HG03460 (cell line): Measurements from ENCODE around the gene ANKRD53.
"Not testable (repeated sequence)": the region's sequence is repeated elsewhere in the genome, so short reads cannot be mapped to it uniquely, and the experiment has no call there.

ENCODE experiments used
- ATAC-seq: cut with Tn5 transposase; IDR thresholded peaks from one replicate; pipeline ENCODE4 v1.9.1; 2021; ENCODE audit not compliant: unreplicated experiment

ANKRD53 gene

DNA sequence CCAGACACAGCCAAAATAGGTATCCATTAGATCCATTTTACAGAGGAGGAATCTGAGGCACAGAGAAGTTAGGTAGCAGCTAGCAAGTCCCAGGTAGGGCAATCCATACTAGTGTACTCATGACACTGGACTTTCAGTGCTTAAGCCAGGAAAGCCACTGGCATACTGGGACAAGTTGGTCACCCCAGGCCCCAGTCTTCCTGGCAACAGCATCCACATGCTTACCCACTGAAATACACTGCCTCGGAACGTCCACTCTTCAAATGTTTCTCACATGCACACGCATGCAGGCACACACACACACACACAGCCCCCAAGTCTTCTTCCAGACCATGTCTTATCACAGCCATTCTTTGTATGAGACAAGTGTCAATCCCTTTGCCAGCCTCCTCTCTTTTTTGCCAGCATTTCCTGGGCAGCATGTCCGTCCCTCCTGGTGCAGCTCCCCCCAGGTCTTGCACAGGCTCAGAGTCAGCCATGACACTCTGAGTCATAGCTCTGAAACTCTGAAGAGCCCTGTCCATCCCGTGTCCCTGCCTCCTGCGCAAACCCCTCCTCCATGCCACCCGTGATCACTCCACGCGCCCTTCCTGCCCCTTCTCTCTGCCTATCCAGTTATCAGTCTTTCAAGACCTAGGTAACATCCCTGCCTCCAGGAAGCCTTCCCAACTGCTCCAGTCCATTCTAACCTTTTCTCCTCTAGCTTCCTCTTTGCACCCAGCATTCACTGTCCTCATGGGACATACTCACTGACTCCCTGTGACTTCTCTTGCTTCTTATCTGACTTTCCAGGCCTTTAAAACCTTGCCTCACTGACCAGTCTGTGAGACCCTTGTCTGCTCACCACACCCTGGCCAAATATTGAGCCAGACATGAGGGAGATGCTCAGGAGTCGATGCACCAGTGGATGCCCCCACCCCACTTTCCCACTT lies 27.1 kb downstream of the ANKRD53 start:
- no peak for ATAC-seq

DNA sequence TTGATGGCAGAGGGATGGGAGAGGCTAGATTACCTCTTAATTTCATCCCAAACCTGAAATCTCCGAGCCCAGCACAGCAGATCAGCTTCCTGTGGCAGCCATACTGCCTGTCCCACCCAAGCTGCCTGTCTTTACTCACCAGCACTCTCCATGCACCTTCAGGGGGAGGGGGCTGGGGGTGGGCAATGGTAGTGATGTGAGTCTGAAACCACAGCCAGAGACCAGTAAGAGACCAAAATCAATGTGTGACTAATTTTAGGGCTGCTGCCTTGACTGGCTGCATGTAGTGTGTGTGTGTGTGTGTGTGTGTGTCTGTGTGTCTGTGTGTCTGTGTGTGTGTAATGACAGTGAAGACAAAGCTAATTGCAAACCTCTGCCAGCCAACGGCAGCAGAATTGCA lies 27.9 kb downstream of the ANKRD53 start:
- ATAC-seq: no peak

DNA sequence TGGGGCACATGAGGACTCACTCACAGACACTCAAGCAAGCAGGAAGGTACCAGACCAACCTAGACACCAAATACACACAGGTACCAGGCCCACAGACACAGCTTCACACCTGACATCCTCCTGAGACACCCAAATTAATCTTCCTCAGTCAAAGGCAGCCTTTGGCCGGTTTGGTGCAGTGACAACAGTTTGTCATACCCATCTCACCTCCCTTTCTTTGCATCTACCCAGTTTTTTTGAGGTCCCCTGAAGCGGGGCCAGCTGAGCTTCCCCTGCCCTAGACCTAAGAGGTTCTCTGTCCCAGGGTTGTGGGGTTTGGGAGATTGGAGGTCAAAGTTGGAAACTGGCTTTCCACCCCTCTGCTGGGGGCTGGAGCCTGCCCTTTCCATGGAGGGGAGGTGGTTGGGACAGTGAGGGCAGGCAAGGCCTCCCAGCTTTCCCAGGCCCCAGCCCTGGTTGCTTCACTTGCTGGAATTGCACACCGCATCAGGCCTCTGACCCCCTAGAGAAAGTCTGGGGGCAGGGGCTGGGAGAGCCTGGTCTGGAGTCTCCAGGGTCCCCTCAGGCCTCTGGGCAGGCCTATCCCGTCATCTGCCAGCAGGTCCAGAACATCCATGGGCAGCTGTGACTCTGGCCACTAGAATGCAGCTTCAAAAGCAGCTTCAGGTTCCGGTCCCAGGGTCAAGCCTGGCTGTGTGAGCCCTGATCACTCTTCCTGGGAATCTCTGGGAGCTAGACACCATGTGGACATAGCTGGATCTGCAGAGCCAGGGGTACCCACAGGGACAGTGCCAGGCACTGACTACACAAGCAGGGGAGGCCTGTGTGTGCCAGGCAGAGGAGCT lies 28.7 kb downstream of the ANKRD53 start:
- no peak for ATAC-seq

DNA sequence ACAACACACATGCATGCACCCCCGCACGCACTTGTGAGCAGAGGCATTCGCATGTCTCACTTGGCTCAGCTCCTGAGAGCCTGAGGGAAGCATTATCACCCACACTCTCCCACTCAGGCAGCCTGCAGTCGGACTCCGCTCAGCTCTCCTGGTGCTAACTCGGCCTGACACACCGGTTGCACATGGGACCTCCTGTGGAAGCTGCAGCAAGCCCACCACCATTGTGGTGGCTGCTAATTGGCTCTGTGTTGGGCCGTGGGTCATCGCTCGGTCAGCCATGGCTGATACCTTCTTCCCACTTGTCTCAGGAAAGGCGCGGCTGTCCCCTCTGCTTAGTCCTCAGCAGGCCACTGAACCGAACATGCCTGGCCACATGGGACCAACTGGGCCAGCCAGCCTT lies 29.9 kb downstream of the ANKRD53 start:
- ATAC-seq: no peak

DNA sequence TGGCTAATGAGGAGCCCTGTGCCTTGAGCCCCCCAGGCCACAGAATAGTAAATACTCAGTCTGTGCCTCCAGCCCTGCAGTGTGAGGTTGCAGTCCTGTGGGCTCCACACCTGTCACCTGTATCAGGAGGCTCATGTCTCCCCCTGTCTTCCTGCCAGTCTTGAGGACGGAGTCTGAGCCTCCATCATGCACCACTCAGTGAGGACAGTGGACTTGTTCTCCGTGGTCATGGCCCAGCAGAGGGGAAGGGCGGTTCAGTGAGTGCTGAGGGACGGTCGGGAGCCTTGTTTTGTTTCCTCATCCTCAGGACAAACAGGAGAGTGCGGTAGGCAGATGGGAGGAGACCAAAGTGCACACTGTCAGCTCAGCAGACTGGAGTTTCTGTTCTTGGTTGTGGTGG lies 33.4 kb downstream of the ANKRD53 start:
- not testable (repeated sequence) for ATAC-seq

DNA sequence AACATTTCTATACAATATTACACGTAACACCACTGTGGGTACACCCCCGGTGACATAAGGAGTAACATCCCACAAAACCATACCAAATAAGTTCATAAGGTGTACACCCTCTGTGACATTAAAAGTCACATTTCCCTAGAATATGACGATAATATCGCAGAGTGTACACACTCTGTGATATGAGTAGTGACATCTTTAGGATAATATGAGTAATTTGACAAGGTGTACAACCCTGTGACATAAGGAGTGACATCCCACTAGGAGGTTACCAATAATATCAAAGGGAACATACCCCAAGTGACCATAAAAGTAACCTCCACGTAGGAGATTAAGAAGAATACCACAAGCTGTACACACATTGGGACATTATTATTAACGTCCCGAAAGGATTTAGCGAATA lies 40.2 kb downstream of the ANKRD53 start:
- ATAC-seq: no peak

DNA sequence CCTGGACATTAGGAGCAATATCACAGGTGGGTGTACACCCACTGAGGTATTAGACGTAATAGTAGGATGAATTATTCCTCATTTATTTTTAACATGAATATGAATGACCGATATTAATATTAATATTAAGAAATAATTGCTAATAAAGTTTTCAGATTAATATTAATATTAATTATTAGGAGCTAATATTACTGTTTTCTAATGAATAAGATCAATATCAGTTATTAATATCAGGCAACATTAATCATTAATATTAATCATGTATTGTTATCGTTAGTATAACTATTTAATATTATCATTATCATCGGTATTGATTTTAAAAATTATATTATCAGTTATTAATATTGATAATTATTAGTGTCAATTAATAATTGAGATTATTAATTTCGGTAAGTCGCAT lies 41.6 kb downstream of the ANKRD53 start:
- ATAC-seq: not testable (repeated sequence)

DNA sequence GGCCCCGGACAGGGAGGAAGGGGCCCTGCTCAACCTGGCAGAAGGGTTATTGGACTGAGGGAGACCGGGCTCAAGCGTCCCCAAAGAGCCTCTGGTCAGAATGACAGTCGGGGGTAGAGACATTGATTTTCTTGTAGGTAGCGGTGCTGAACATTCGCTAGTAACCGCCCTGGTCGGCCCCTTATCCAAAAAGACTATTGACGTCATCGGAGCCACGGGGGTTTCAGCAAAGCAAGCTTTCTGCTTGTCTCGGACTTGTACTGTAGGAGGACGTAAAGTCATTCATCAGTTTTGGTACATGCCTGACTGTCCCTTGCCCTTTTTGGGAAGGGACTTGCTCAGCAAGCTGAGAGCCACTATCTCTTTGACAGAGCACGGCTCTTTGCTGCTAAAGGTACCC lies 43.0 kb downstream of the ANKRD53 start:
- not testable (repeated sequence) for ATAC-seq

DNA sequence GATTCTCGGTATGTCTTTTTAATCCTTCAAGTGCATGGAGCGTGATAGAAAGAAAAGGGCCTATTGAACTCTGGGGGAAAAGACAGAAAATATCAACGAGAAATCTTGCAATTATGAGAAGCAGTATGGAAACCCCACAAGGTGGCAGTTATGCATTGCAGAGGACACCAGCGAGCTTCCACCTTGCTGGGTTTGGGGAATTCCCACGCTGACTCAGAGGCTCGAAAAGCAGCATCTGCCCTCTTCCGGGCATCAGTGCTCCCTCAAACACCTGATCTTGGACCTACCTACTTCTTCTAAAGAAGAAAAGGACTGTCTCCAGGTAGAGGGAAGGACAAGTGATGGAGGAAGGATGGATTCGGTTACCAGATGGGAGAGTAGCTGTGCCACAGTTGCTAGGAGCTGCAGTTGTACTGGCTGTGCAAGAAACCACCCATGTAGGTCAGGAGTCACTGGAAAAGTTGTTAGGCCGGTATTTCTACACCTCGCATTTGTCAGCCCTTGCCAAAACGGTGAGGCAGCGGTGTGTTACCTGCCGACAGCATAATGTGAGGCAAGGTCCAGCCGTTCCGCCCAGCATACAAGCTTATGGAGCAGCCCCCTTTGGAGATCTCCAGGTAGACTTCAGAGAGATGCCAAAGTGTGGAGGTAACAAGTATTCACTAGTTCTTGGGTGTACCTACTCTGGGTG lies 45.3 kb downstream of the ANKRD53 start:
- not testable (repeated sequence) for ATAC-seq
